Frontal cortex (tissue), 4 donors: ENCODE results near the gene ZFP37. TPM values are rescaled to one million over a fixed set of nuclear protein-coding genes. Genes with fewer than 3 reads are reported as not detected.
"Not testable (repeated sequence)": the region's sequence is repeated elsewhere in the genome, so short reads cannot be mapped to it uniquely, and the experiment has no call there.

Experiments
- DNase-seq, 2 donors: peaks; one replicate each; pipeline ENCODE4 v3.0.0; 2012; ENCODE audit warnings: low spot score in 2 of 2
- FAIRE-seq: peaks from 2 replicates; lab custom pipeline; 2012; peaks lifted over from hg19 to GRCh38; lab: Jason Lieb, UNC
- total RNA-seq: library from RNA; depleted of rRNA; stranded (reverse); fragments of >200 nt; gene quantifications from one replicate; pipeline ENCODE4 v1.2.3, GENCODE V29; 2014
- donor health status: control.
- donor health status: control.
- donor health status: control.

Gene ZFP37
- total RNA-seq = 22.8 TPM

DNA sequence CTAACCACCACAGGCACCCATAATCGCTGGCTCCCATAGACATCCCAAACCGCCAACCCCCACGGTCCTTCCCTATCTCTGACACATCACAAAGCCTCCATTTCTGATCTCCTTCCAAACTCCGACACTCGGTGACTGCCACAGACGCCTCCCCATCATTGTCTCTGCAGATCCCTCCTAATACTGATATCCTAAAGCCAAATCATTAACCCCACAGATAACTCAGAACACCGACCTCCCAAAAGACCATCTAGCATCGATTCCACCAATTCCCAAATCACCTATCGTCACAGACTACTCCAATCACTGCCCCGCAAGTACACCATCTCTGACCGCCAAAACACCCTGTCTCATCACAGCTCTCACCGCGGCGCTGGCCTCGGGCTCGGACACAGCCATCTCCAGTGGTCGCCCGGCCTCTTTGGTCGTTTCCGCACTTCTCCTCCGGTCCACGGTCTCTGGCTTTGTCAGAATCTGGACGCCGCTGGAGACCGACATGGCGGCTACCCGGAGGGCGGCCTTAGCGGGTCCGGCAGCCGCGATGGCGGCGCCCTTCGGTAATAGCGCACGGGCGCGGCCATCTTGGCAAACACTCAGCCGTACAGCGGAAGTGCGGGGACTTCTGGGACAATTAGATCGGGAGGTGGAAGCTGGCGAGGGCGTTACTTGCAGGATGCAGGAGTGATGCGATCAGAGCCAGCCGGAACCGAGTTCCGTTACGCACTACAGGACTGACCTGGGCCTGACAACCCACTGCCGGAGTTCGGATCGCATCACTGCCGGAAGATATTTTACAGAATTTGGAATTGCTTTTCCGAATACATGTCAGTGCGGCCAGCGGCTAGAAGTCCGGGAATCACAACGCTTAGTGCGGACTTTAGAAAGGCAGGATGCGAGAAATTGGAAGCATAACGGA lies at the start of gene ZFP37:
ZFP37 (minus strand) TSS at position 534 of the 916 bp plus-strand sequence; CDS start at position 498, 36 bp downstream.
- FAIRE-seq (no peak), DNase-seq (peak; percentile 86 to 89)

DNA sequence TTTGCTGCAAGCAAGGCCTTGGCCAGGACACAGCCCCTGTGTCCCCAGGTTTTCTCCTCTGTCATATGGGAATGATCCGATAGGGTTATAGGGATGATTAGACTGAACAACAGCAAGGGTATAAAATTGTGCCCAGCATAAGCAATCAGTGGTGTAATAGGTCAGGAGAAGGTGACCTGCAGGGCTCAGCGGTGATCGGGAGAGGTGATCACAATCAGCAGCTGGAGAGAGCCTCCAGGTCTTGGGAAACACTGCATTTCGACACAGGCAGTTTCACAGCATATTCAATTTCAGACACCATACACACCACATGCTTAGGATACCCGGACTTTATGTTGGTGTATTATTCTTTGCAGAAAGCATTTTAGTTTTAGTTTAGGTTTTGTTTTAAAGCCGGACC lies 48.8 kb upstream of the ZFP37 start:
- FAIRE-seq = not testable (repeated sequence)

GRCh38 chr9:113095561-113095960 lies 39.0 kb upstream of the ZFP37 start:
- no peak for FAIRE-seq
- DNase-seq = no peak

More for the DNA sequence above, 48.8 kb upstream of the ZFP37 start:
- not testable (repeated sequence) for DNase-seq

DNA sequence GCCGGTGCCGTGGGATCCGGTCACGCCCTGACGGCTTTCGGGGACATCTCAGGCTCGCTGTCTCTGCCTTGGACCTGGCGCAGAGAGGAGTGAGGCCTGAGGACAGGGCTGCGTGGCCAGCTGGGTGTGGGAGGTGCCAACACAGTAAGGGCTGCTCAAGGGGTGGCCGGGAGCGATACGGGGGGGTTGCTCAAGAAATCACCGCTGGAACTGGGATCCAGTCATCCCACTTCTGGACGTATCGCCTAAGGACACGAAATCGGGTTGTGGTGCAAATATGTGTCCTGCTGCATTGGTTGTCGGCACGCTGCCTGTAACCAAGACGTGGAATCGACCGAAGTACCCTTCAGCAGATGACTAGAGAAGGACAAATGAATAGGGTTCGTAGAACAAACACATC lies 33.4 kb upstream of the ZFP37 start:
- FAIRE-seq, DNase-seq: not testable (repeated sequence)

- not testable (repeated sequence) for DNase-seq, FAIRE-seq
These were observed 32.6 kb upstream of the ZFP37 start for GRCh38 chr9:113089143-113089505.

DNA sequence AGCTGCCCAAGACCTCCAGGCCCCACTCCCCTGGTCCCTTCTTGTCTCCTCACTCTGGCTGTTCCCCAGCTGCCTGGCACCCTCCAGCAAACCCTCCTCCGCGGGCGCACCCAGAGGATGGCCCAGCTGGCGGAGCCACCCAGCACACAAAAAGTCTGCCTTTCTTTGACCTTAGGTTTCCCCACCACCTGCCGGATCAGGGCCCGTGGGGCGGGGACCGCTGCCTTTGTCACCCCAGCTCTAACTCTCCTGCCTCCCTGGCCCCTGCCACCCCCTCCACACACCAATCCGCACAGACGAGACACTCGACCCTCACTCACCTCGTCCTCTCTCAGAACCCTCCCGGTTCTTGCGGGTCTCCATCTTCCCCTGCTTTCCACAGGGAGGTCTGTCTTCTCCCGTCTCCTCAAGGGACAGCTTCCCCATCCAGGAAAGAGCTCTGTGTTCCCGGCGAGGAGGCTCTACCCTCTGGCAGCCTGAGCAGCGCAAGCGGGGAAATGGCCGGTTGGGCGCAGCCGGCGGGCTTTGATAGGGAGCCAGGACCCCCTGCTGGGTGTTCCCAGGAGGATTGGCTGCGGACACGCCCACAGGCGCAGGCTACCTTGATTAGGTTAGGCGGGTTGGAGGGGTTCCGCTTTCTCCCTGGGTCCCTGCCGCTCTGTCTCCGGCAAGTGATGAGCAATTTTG lies 32.1 kb upstream of the ZFP37 start:
- DNase-seq, FAIRE-seq: not testable (repeated sequence)

DNA sequence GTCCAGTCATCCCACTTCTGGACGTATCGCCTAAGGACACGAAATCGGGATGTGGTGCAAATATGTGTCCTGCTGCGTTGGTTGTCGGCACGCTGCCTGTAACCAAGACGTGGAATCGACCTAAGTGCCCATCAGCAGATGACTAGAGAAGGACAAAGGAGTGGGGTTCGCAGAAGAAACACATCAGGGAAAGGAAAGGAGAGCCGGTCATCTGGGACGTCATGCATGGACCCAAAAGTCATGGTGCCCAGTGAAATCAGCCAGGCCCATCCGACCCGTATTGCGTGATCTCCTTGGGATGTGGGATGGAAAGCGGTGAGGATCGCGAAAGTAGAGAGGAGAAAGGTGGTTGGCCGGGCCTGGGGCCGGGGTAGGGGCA lies 6.4 kb upstream of the ZFP37 start:
- FAIRE-seq, DNase-seq: not testable (repeated sequence)

GRCh38 chr9:113062256-113062931 lies 5.9 kb upstream of the ZFP37 start:
- not testable (repeated sequence) for FAIRE-seq

GRCh38 chr9:113061072-113061850 lies 4.7 kb upstream of the ZFP37 start:
- FAIRE-seq, DNase-seq: not testable (repeated sequence)

More at GRCh38 chr9:113062256-113062931, 5.9 kb upstream of the ZFP37 start:
- not testable (repeated sequence) for DNase-seq

GRCh38 chr9:113059581-113060284 lies 3.2 kb upstream of the ZFP37 start:
- not testable (repeated sequence) for FAIRE-seq, DNase-seq

DNA sequence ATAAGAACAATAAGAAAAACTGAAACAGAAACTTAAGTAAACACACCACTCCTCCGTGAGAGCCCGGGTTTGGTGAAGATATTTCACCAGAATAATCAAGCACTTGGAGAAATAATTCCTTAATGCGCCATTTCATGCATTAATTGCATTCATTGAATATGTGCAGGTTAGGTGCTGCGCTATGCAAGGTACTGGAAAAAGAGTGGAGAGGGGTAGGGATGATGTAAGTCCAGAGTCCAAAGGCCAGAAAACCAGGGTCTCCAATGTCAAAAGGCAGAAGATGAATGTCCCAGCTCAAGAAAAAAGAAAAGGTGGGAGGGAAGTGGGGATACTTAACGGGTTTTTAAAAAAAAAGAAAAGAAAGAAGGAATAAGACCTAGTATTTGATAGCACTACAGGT lies 669 bp upstream of the ZFP37 start:
- no peak for FAIRE-seq
- DNase-seq = no peak

DNA sequence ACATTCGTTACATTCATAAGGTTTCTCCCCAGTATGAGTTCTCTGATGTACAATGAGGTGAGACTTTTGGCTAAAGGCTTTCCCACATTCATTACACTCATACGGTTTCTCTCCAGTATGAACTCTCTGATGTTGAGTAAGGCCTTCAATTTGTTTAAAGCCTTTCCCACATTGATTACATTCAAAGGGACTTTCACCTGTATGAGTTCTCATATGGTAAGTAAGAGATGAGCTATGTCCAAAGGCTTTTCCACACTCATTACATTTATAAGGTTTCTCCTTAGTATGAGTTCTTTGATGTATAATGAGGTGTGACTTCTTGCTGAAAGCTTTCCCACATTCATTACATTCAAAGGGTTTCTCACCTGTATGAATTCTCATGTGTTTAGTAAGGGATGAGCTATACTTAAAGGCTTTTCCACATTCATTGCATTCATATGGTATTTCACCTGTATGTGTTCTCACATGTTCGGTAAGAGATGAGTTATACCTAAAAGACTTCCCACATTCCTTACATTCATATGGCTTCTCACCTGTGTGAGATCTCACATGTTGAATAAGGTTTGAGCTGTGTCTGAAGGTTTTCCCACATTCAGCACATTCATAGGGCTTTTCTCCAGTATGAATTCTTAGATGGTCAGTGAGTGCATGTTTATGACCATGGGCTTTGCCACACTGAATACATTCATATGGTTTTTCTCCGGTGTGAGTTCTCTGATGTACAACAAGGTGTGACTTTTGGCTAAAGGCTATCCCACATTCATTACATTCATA lies 13.5 kb downstream of the ZFP37 start:
- no peak for DNase-seq
- FAIRE-seq = no peak

DNA sequence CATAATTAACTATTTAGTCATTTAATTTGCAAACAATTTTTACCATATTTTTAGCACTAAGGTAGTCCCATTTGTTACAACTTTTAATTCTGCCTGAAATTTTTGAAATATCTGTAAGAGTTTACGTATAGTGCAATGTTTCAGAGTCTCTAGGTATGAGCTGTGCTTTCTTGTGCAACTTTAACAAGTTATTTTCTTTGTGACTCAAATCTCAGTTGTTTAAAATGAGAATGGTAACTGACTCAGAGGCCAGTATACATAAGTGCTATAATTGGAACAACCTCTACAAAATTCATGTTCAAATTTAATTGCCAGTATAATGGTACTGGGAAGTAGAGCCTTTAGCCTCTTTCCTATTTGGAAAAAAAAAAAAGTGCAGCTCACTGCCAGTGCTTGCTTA lies 30.3 kb downstream of the ZFP37 start:
- FAIRE-seq = no peak
- no peak for DNase-seq

DNA sequence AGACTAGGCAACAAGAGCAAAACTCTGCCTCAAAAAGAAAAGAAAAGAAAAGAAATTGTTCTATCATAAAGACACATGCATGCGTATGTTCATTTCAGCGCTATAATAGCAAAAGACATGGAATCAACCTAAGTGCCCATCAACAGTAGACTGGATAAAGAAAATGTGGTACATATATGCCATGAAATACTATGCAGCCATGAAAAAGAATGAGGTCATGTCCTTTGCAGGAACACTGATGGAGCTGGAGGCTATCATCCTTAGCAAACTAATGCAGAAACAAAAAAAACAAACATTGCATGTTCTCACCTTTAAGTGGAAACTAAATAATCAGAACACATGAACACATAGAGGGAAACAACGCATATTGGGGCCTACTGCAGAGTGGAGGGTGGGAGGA lies 38.3 kb downstream of the ZFP37 start:
- DNase-seq = no peak
- FAIRE-seq = no peak

DNA sequence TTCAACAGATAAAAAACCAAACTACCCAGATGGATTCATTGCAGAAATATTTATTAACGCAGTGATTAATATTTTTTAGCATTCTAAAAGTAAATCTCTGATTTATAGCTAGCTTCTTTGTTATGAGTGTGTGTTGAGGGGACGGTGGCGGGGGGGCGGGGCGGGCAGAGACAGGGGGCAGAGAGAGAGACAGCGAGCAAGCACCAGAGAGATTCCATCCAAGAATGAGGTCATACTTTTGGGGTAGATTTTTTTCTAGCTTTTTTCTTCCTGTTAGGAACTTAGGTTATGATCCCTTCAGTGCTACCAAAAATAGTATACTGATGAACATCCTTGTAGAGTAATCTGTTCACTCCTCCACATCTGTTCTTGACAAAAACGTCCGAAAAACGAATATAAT lies 44.0 kb downstream of the ZFP37 start:
- FAIRE-seq (no peak), DNase-seq (no peak)

DNA sequence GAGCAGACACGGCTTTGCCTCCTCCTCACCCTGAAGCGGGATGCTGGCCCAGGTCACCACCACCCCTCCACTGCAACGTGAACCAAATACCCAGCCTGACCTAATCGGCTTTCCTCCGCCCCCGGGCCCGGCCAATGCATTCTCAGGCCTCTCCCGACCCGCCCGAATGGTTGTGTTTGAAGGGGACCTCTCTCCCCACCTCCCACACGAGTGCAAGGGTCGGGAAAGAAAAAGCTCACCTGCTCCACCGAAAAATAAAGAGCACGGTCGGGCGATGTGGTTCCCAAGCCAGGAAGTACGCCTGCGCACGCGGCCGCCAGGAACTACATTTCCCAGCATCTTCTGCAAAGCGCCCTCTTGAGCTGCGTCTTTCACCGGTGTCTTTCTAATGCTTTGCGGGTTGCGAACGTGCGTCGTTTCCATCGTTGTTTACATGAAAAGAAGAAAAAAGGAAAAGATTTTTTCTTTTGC lies 44.6 kb downstream of the ZFP37 start, which contains the start of gene ZNF883:
ZNF883 (minus strand) TSS at position 282 of the 471 bp plus-strand sequence.
- DNase-seq (peak; percentile 8 to 35), FAIRE-seq (no peak)

- DNase-seq = no peak
- no peak for FAIRE-seq
These were observed 50.7 kb downstream of the ZFP37 start for GRCh38 chr9:113005777-113006176.
